HG03196 (cell line): ENCODE data around the gene CCDC154.

Experiments
- ATAC-seq: cut with Tn5 transposase; IDR thresholded peaks from one replicate; pipeline ENCODE4 v1.9.1; 2021; ENCODE audit not compliant: unreplicated experiment

CCDC154 gene

DNA sequence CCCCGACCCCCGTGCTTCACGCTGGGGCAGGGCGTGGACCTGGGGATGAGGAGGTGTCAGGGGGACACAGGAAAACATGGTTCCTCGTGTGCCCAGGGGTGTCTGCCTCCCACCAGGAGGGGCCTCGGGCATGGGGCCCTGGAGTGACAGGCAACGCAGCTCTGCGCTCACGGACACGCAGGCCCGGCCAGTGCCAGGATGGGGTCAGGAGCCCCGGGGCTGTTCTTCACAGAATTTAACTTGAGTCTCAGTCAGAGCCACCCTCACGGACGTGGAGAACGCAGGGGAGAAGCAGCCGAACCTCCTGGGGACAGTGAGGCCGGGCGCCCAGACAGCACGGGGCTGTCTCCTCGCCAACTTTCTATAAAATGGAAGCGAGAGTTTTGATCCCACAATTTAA is 46.6 kb downstream of the CCDC154 start:
- no peak for ATAC-seq

DNA sequence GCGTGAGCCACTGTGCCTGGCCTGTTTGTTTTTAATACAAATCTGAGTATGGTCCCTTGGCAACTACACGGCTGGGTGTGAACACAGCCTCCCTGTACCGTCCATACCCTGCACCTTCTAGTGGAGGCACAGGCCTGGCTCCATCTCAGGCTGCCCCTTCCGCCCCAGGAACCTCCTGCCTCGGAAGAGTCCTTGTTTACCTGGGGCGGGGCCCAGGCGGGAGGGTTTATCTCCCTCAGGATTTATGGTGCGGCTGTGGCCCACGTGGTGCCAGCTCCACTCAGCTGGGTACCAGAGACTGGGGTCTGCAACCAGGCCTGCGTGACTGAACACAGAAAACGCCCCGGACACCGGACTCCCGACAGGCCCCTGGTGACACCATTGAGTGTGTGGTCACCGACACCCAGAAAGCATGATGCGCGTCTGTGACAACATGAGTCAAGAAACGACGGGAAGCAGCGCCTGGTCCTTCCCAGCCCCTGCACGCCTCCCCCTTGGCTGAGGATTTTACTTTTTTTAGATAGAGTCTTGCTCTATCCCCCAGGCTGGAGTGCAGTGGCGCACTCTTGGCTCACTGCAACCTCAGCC is 48.8 kb downstream of the CCDC154 start:
- ATAC-seq, result no peak

DNA sequence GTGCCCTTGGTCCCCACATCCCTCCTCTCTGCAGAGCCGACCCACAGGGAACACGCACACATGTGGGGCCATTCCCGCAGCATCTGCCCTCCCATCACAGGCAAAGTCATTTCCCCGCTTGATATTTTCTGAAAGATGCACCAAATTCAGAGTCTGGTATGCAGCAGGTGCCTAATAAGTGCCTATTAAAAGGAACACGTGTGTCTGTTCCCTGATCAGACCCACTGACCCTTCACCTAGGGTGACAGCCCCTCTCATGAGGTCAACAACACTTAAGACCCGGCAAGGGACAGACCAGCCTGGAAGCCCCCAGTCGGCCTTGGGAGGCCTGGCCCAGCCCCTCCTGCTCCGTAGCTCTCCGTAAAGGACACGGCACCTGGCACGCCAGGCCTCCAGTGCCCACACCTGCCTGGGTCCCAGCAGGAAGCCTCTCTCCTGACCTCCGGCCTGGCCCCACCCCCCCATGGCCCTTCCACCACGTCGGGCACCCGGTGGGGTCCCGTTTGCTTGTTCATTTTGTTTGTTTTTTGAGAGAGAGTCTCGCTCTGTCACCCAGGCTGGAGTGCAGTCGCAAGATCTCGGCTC is 49.9 kb downstream of the CCDC154 start:
- no peak for ATAC-seq

DNA sequence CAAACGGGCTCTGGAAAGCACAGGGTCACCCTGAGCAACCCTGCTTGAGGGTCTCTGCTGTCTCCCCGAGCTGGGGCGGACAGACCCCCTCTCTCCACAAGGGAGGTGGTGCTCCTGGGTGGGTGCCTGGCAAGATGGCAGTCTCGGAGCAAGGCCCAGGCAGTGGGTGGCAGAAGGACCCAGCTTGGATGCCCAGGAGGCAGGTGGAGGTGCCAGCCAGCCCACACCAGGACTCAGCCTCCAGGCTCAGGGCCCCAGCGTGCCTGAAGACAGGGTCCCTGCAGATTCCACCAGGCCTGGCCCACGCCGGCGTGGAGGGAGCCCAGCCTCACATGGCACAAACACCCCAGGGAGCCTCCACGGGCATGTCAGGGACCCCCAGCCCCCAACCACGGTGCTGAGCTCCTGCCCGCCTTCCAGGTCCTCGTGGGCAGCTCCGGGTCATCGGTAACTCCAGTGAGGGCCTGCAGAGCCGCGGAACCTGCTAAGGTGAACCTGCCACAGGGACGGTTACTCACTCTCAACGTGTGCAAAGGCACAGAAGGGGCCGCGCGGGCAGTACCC is 50.7 kb downstream of the CCDC154 start:
- no peak for ATAC-seq

DNA sequence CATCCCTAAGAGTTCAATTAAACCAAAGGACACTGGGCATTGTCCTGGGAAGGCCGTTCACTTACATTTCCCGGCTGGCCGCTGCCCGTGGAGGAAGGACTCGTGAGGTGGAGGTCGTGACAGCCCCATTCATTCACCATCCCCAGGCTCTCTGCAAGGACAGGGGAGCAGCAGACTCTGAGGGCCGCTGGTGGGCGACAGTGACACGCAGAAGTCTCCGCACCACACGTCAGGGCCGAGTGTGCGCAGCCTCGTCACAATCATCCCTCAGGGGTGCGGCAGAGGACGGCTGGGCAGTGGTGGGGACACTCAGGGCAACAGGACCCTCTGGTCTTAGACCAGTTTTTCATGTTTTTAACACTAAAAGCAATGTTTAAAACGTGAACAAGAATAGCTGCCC is 51.5 kb downstream of the CCDC154 start:
- ATAC-seq, result no peak

DNA sequence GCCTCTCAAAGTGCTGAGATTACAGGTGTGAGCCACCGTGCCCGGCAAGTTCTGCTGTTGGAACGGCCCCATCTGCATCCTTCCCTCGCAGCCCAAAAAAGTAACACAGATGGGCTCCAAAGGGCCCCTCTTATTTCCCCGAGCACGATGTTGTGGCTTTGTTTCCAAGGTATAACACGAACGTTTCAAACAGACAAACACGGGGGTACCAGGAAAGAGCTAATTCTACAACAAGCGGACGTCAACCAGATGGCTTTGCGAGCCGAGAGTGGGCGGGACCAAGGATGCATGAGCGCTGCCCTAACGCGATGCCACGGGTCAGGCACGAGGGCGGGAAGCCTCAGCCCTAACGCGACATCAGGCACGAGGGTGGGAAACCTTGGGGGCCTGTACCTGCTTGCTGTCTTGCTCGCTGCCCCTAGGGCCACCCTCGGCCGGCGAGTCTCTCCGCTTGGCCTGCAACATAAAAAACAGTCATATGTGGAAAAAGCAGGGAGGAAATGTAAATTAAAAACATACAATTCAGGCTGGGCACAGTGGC is 54.0 kb downstream of the CCDC154 start:
- no peak for ATAC-seq

DNA sequence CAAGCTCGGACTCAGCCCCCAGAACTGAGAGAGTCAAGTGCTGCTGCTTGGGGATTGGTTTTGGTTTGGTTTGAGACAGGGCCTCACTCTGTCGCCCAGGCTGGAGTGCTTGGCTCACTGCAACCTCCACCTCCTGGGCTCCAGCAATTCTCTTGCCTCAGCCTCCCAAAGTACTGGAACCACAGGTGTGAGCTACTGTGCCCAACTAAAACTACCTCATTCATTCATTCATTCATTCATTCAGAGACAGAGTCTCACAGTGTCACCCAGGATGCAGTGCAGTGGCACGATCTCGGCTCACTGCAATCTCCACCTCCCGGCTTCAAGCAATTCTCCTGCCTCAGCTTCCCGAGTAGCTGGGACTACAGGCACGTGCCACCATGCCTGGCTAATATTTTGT is 54.6 kb downstream of the CCDC154 start:
- ATAC-seq, result no peak

DNA sequence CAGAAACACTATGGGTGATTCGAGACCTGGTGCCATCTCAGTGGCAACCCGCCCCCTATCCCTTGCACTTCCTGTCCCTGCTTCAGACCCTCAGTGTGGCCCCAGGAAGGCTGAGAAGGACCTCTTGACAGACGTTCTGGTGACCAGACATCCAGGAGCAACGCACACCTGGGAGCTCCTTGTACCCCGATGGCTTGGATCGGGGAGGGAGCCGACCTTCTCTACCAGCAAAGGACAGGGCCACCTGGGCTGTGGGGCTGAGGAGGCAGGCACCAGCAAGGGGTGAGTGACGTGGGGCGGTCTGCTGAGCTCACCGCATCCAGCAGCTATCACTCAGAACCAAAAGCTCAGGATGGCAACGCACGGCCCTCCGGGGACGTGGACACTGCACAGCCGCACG is 57.0 kb downstream of the CCDC154 start:
- no peak for ATAC-seq

DNA sequence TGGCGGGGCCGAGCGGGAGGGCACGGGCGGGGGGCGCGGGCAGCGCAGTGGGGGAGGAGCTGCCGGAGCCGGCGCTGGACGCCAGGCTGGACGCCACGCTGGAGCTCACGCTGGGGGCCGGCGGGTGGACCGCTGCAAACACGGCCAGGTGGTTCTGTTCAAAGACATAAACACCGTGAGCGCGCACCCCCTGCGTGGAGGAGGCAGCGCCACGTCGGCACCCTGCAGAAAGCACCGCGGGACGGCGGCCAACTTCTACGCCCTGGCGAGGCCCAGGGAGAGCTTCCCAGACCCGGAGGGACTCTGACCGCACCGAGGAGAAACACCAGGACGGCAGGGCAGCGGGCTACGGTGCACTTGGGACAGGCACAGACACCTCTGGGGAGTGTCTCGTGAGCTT is 59.1 kb downstream of the CCDC154 start:
- no peak for ATAC-seq
